ENCODE data around the gene ERC2.

DNA sequence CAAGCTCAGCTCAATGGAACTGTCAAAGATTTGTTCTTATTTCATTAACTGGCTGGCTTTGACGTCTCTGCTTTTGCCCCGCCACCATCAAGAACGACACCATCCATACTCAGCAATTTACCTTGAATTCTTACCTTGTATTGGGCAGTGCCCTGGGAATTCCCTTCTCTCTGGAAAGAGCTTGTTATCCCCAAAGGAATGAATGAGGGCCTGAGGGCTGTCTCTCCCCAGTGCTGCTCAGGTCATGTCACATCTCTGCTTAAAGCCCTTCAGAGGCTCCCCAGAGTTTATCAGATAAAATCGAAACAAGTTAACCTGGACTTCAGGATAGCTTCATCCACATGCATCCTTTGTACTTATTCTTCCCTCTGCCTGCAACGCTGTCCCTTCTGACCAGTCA is 975.3 kb downstream of the ERC2 start:
- TF ChIP-seq, protein P1, sequence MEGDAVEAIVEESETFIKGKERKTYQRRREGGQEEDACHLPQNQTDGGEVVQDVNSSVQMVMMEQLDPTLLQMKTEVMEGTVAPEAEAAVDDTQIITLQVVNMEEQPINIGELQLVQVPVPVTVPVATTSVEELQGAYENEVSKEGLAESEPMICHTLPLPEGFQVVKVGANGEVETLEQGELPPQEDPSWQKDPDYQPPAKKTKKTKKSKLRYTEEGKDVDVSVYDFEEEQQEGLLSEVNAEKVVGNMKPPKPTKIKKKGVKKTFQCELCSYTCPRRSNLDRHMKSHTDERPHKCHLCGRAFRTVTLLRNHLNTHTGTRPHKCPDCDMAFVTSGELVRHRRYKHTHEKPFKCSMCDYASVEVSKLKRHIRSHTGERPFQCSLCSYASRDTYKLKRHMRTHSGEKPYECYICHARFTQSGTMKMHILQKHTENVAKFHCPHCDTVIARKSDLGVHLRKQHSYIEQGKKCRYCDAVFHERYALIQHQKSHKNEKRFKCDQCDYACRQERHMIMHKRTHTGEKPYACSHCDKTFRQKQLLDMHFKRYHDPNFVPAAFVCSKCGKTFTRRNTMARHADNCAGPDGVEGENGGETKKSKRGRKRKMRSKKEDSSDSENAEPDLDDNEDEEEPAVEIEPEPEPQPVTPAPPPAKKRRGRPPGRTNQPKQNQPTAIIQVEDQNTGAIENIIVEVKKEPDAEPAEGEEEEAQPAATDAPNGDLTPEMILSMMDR (IDR thresholded peaks at IDR 0.05; ENCODE audit: insufficient read depth, low read length, poor library complexity, severe bottlenecking), result no peak
- TF ChIP-seq EZH2phosphoT487 (conservative IDR thresholded peaks at IDR 0.05; ENCODE audit: low read length), result no peak

Measured in SU-DHL-6 (cell line).